GM12878 (cell line): ENCODE results near the gene LMCD1. TPM values are rescaled to one million over a fixed set of nuclear protein-coding genes. Genes with fewer than 3 reads are reported as not detected.
A peak's percentile ranks its signal among the peaks of the same experiment; 100 is the strongest.

ENCODE experiments used
- ATAC-seq: fragments of 200-7000 bp; cut with Tn5 transposase; 3 replicates; pipeline ENCODE4 v1.9.1; 2020; ENCODE audit warnings: mild to moderate bottlenecking, moderate library complexity
- BruUV-seq: library from RNA; stranded (reverse); fragments of 400-500 nt; replicated peaks from 2 replicates; lab custom pipeline; 2021; lab: Mats Ljungman, UMichigan
- CTCF ChIA-PET: fragments of 300-600 bp; sonication (Branson Sonifier 250); formaldehyde crosslinking; extraction: SDS; loops from one replicate; lab custom pipeline; 2021; ENCODE audit warnings: inconsistent platforms; lab: Yijun Ruan, JAX
- POLR2A ChIA-PET: fragments of 350-600 bp; formaldehyde crosslinking; extraction: SDS; loops from one replicate; lab custom pipeline; 2021; ENCODE audit warnings: inconsistent platforms; lab: Charles Lee
- RAD21 ChIA-PET: fragments of 300-600 bp; sonication (Branson Sonifier 250); formaldehyde crosslinking; loops from one replicate; lab custom pipeline; 2023; ENCODE audit warnings: antibody characterized with exemption; ENCODE audit not compliant: unreplicated experiment; lab: Charles Lee
- SMC1A ChIA-PET: fragments of 300-600 bp; sonication (Branson Sonifier 250); formaldehyde crosslinking; loops from one replicate; lab custom pipeline; 2023; ENCODE audit not compliant: unreplicated experiment, uncharacterized antibody; lab: Charles Lee
- DNase-seq: peaks from one replicate; pipeline ENCODE4 v3.0.0-alpha.2; 2011; ENCODE audit warnings: low read depth, low spot score
- FAIRE-seq: peaks from 3 replicates; lab custom pipeline; 2011; peaks lifted over from hg19 to GRCh38; lab: Jason Lieb, UNC
- H2AFZ ChIP-seq: 2 replicates; pipeline ENCODE4 v1.6.0; 2011; ENCODE audit warnings: low read depth, low read length, control low read depth; ENCODE audit not compliant: control insufficient read depth
- H3K27ac ChIP-seq: 2 replicates; pipeline ENCODE4 v1.5.1; 2011; ENCODE audit warnings: control low read depth; ENCODE audit not compliant: control insufficient read depth, insufficient read depth
- H3K27me3 ChIP-seq, 2 experiments: replicated peaks in 1 of 2; 2 replicates each; pipeline versions ENCODE4 v1.6.0 to v1.6.1; 2011; ENCODE audit warnings: low read length in 1 of 2; ENCODE audit not compliant: control insufficient read depth in 2 of 2, insufficient read depth in 2 of 2
- H3K36me3 ChIP-seq, 2 experiments: 2 replicates each; pipeline ENCODE4 v1.5.1; 2011; ENCODE audit warnings: low read length in 1 of 2; ENCODE audit not compliant: control insufficient read depth in 2 of 2, insufficient read depth in 2 of 2
- H3K4me1 ChIP-seq: 2 replicates; pipeline ENCODE4 v1.6.1; 2011; ENCODE audit warnings: mild to moderate bottlenecking, low read length, moderate library complexity, mixed read lengths; ENCODE audit not compliant: control insufficient read depth, insufficient read depth
- H3K4me2 ChIP-seq: 2 replicates; pipeline ENCODE4 v1.6.0; 2011; ENCODE audit warnings: control low read depth; ENCODE audit not compliant: control insufficient read depth, insufficient read depth
- H3K4me3 ChIP-seq: fragments of 200-600 bp; sonication (generic); 2 replicates; pipeline ENCODE4 v1.5.1; 2016
- H3K79me2 ChIP-seq: 2 replicates; pipeline ENCODE4 v1.6.0; 2011; ENCODE audit warnings: low read length; ENCODE audit not compliant: control insufficient read depth, insufficient read depth
- H3K9ac ChIP-seq: 2 replicates; pipeline ENCODE4 v1.8.0; 2011; ENCODE audit warnings: low read length, control low read depth, mixed read lengths; ENCODE audit not compliant: control insufficient read depth, insufficient read depth
- H3K9me3 ChIP-seq: replicated peaks from 3 replicates; pipeline ENCODE4 v1.5.1; 2011; ENCODE audit warnings: mild to moderate bottlenecking, low read length; ENCODE audit not compliant: control insufficient read depth, insufficient read depth
- H4K20me1 ChIP-seq: 2 replicates; pipeline ENCODE4 v1.6.0; 2011; ENCODE audit not compliant: control insufficient read depth, insufficient read depth
- BMI1 ChIP-seq: fragments of 450-650 bp; IDR thresholded peaks from 2 replicates; pipeline ENCODE4 v1.6.1; 2016; ENCODE audit warnings: mild to moderate bottlenecking, moderate library complexity, borderline replicate concordance
- CTCF ChIP-seq, 3 experiments: IDR thresholded peaks in 2 of 3; conservative IDR thresholded peaks in 1 of 3; 2 replicates each; pipeline ENCODE4 v1.5.1; 2011; ENCODE audit warnings: low read depth in 3 of 3, low read length in 3 of 3, mild to moderate bottlenecking in 3 of 3, control low read depth in 2 of 3, moderate library complexity in 2 of 3, inconsistent platforms in 1 of 3, mixed read lengths in 1 of 3; ENCODE audit not compliant: control insufficient read depth in 2 of 3, insufficient read depth in 1 of 3; ENCODE audit errors: extremely low read depth in 1 of 3
- MLLT1 ChIP-seq: fragments of 450-650 bp; IDR thresholded peaks from 2 replicates; pipeline ENCODE4 v1.6.1; 2016; ENCODE audit warnings: mild to moderate bottlenecking
- NFYB ChIP-seq: IDR thresholded peaks from 2 replicates; pipeline ENCODE4 v1.6.1; 2011; ENCODE audit warnings: low read depth, mild to moderate bottlenecking, low read length, improper control_type of control experiment, moderate library complexity; ENCODE audit not compliant: insufficient read depth
- RAD21 ChIP-seq: IDR thresholded peaks from 2 replicates; pipeline ENCODE4 v1.6.1; 2011; ENCODE audit warnings: mild to moderate bottlenecking, low read depth, low read length, moderate library complexity; ENCODE audit not compliant: insufficient read depth
- SMC3 ChIP-seq: IDR thresholded peaks from 2 replicates; pipeline ENCODE4 v1.6.1; 2011; ENCODE audit warnings: low read length, improper control_type of control experiment, borderline replicate concordance
- ZNF24 ChIP-seq: fragments of 450-650 bp; IDR thresholded peaks from 2 replicates; pipeline ENCODE4 v1.6.1; 2017; ENCODE audit warnings: antibody characterized with exemption, mild to moderate bottlenecking
- WGBS: methylation state at CpG from one replicate; pipeline ENCODE4 v1.1.6; 2016; ENCODE audit warnings: low lambda C conversion rate; ENCODE audit not compliant: insufficient replicate concordance, insufficient coverage; ENCODE audit errors: missing lambda C conversion rate; 5-methylcytosine and 5-hydroxymethylcytosine counted together
- in situ Hi-C: fragments of 300-500 bp; cut with MboI; formaldehyde crosslinking; loops from 9 replicates; pipeline ENCODE4 v1.14.3; 2018; ENCODE audit warnings: mixed read lengths
- intact Hi-C: fragments of 100-400 bp; cut with micrococcal nuclease; formaldehyde crosslinking; loops from one replicate; pipeline ENCODE4 v1.14.2; 2022; ENCODE audit not compliant: unreplicated experiment
- polyA plus RNA-seq, 11 experiments: library from polyadenylated mRNA; depleted of rRNA in 4 of 11; unstranded in 6 of 11; stranded (reverse) in 5 of 11; fragments of >200 nt; fragmentation: Nextera tagmentation in 4 of 11; fragmentation: Illumina TruSeq in 1 of 11; extraction: Ambion mirVana in 4 of 11; extraction: Trizol in 1 of 11; gene quantifications; 1 replicate in 1 of 11; 2 replicates in 10 of 11; pipeline versions ENCODE4 v1.2.1 to v1.2.3, GENCODE V29; 2011 to 2016; ENCODE audit warnings: inconsistent platforms in 2 of 11, missing spikeins in 2 of 11, low read depth in 1 of 11
- total RNA-seq, 4 experiments: library from RNA; depleted of rRNA in 3 of 4; stranded (reverse); fragments of >200 nt in 3 of 4; fragmentation: Illumina TruSeq in 1 of 4; extraction: Trizol in 1 of 4; gene quantifications; 2 replicates each; pipeline versions ENCODE4 v1.2.1 to v1.2.3, GENCODE V29; 2013 to 2021

Gene LMCD1
- total and polyA plus RNA-seq, 10 of the 15 experiments (the other 5 are each of a cell fraction or from before 2014, with no cell fraction given): 0.27 to 6.4 (median 1.7) TPM

GRCh38 chr3:8606701-8607231 lies 105.1 kb downstream of the LMCD1 start (continued):
- TF ChIP-seq BMI1 (no peak), MLLT1 (no peak), NFYB (no peak)
- TF ChIP-seq, all 136 proteins: peak for 0

GRCh38 chr3:8607234-8608040 lies 105.8 kb downstream of the LMCD1 start:
- FAIRE-seq: no peak
- H3K9me3 ChIP-seq: no peaks in the 10 kb centered on the region
- CTCF ChIA-PET: interaction anchor here (0.8 to 1.9 kb wide), 2 partner anchors 13 to 163 kb away, joined by 4 to 6 read pairs; no protein-coding TSS in a partner anchor
- H3K27ac ChIP-seq: no peak overlapping the region
- no peaks in the 10 kb centered on the region for H3K4me1 ChIP-seq
- H3K36me3 ChIP-seq: no peaks in the 10 kb centered on the region
- H4K20me1 ChIP-seq: no peaks in the 10 kb centered on the region
- peaks cover 0 to 1% of the 10 kb centered on the region in 2 experiments; a peak in 1 of 4 replicates for H3K27me3 ChIP-seq
- DNase-seq: no peak
- no peak overlapping the region for H3K9ac ChIP-seq
- SMC1A ChIA-PET: interaction anchor here (0.7 to 1.8 kb wide), 3 partner anchors 102 to 164 kb away, joined by 3 to 9 read pairs (median 3); no protein-coding TSS in a partner anchor
- H3K79me2 ChIP-seq: no peaks in the 10 kb centered on the region
- no peak overlapping the region for H3K4me2 ChIP-seq
- no peak overlapping the region for H3K4me3 ChIP-seq
- ATAC-seq: peak; percentile 74
- POLR2A ChIA-PET: no interaction called here
- in situ Hi-C loops (no loop called here), intact Hi-C loops (no loop called here)
- WGBS: 26% methylated on average over 7 of the region's 7 CpGs
- no TSS peak for BruUV-seq
- TF ChIP-seq SMC3 (peak; percentile 43; the same call in 1 of the 2 replicates), RAD21 (peak; percentile 54), CTCF (IDR thresholded peaks at IDR 0.05 in 2 of 3, conservative IDR thresholded peaks at IDR 0.05 in 1 of 3; ENCODE audit: control insufficient read depth in 2 of 3, extremely low read depth in 1 of 3, insufficient read depth in 1 of 3, low read depth in 3 of 3, low read length in 3 of 3) (peak; percentile 22 to 39 (median 29); a peak in 4 of 6 replicates), ZNF24 (no peak)
- RAD21 ChIA-PET: no interaction called here
- no peak overlapping the region for H2AFZ ChIP-seq
